COR-L47 (cell line): ENCODE results near the gene EFNA5.

Source experiments
- DNase-seq: peaks from one replicate; lab custom pipeline; 2025; lab: John Stamatoyannopoulos, UW

Gene EFNA5

GRCh38 chr5:107570805-107571531, 99.8 kb downstream of the EFNA5 start:
- no peak for DNase-seq

GRCh38 chr5:107570181-107570580, 100.6 kb downstream of the EFNA5 start:
- peak; percentile 89 for DNase-seq

- no peak for DNase-seq
Observed at GRCh38 chr5:107567901-107568671, 102.7 kb downstream of the EFNA5 start.

- DNase-seq: no peak
Observed at GRCh38 chr5:107566986-107567385, 103.8 kb downstream of the EFNA5 start.

GRCh38 chr5:107565791-107566767, 104.7 kb downstream of the EFNA5 start:
- DNase-seq: no peak

- DNase-seq: no peak
Observed at GRCh38 chr5:107564931-107565372, 105.8 kb downstream of the EFNA5 start.

- no peak for DNase-seq
Observed at GRCh38 chr5:107563959-107564544, 106.7 kb downstream of the EFNA5 start.

GRCh38 chr5:107560377-107560776, 110.4 kb downstream of the EFNA5 start:
- no peak for DNase-seq

- no peak for DNase-seq
Observed at GRCh38 chr5:107558823-107559375, 111.8 kb downstream of the EFNA5 start.

- DNase-seq: no peak
Observed at GRCh38 chr5:107557051-107557658, 113.6 kb downstream of the EFNA5 start.

GRCh38 chr5:107556575-107556974, 114.2 kb downstream of the EFNA5 start:
- DNase-seq: no peak

GRCh38 chr5:107555425-107556090, 115.2 kb downstream of the EFNA5 start:
- no peak for DNase-seq

GRCh38 chr5:107554776-107555424, 115.8 kb downstream of the EFNA5 start:
- no peak for DNase-seq

GRCh38 chr5:107553117-107553555, 117.6 kb downstream of the EFNA5 start:
- no peak for DNase-seq

GRCh38 chr5:107551088-107551487, 119.6 kb downstream of the EFNA5 start:
- DNase-seq: no peak

- no peak for DNase-seq
Observed at GRCh38 chr5:107549567-107549966, 121.2 kb downstream of the EFNA5 start.

GRCh38 chr5:107548477-107548876, 122.3 kb downstream of the EFNA5 start:
- no peak for DNase-seq

- no peak for DNase-seq
Observed at GRCh38 chr5:107546719-107547118, 124.0 kb downstream of the EFNA5 start.

GRCh38 chr5:107545486-107545885, 125.3 kb downstream of the EFNA5 start:
- DNase-seq: no peak

GRCh38 chr5:107544967-107545366, 125.8 kb downstream of the EFNA5 start:
- DNase-seq: no peak
